Mesenchymal stem cell (in vitro differentiated cells and primary cell): ENCODE results near the gene PTHLH. TPM values are rescaled to one million over a fixed set of nuclear protein-coding genes. Genes with fewer than 3 reads are reported as not detected.

Experiments
- small RNA-seq: library from polyadenylated mRNA; stranded (forward); fragments of <200 nt; extraction: miRNeasy Mini kit (QIAGEN cat#:217004); gene quantifications from one replicate; pipeline ENCODE3, GENCODE V24; 2013; ENCODE audit warnings: low read depth

PTHLH gene

Small RNAs within 50 kb of the gene (small RNA-seq; reads per million reads assigned to genes)
- not detected for gene AC008011.1
